ENCODE results near the gene SOCS1. TPM values are rescaled to one million over a fixed set of nuclear protein-coding genes. Genes with fewer than 3 reads are reported as not detected.
"Not testable (repeated sequence)": the region's sequence is repeated elsewhere in the genome, so short reads cannot be mapped to it uniquely, and the experiment has no call there.

Gene SOCS1
- 0.68 and 2.2 TPM in 2 replicates for total RNA-seq (2014; rRNA removed; shearing (Covaris generic))

DNA sequence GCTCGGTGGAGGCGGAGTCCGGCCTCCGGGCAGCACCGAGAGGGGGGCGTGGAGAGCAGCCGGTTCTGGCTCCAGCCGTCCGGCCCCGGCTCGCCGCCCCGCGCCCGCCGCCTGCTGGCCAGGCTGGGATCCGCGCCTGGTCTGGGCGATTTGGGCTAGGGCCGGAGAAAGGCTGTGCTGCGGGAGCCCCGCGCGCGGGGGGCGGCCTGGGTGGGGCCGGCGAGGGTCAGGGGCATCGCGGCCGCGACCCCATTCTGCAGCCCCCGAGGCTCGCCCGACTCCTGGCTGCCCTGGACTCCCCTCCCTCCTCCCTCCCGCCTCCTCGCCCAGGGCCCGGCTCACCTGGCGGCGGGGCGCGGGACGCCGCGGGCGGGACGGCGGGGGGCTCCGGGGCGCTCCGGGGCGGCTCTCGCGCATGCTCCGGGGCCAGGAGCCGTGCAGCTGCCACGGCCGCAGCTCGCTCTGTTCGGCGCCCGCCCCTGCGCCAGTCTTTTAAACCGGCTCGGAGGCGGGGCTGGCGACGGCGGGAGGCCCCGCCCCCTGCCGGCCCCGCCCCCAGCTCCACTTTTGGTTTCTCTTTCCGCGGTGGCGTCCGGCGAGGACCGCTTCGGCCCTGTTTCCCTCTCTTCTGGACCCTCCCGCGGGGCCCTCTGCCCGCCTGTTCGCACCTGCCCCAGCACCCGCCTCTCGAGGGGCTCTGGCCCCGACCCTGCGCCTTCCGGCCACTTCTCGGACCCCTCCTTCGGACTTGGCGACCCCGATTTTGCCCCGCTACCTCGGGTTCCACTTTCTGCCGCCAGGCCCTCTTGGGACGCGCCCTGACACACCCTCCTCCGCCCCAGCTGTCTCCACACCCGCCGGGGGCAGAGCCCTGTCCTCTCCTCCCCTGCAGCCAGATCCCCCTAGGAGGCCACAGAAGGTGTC lies at the start of gene SOCS1:
Gene SOCS1, minus strand, starts transcription at position 468 of the 924 bp plus-strand sequence. CDS start 726 bp downstream, outside the sequence.
- in situ Hi-C loops (cut with HindIII; ENCODE audit: low sequenced_read_pairs), result no loop called here
- DNase-seq (ENCODE audit: low spot score), result peak; percentile 79

GRCh38 chr16:11303405-11304138 lies 47.6 kb upstream of the SOCS1 start:
- in situ Hi-C loops (cut with HindIII; ENCODE audit: low sequenced_read_pairs), result no loop called here
- DNase-seq (ENCODE audit: low spot score), result no peak

DNA sequence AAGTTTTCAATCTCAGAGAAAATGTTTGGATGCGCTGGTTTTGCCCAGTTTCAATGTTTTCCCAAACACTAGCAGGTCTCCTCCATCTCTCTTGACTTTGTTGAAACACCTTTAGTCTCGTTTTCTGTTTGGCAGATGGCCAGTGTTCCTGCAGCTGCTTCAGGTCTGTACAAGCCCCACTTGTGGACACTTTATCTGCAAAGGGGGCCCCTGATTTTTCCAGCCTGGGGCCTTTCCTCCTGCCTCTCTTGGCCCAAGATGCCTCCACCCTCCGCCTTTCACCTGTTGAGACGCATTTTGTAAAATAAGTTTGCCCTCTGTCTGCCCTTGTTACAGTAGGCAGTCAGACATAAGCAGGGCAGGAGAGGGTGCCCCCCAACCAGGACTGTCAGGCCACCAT lies 47.0 kb upstream of the SOCS1 start:
- no peak for DNase-seq (ENCODE audit: low spot score)
- in situ Hi-C loops (cut with HindIII; ENCODE audit: low sequenced_read_pairs), result no loop called here

GRCh38 chr16:11301645-11302501 lies 45.9 kb upstream of the SOCS1 start:
- DNase-seq (ENCODE audit: low spot score), result no peak
- in situ Hi-C loops (cut with HindIII; ENCODE audit: low sequenced_read_pairs), result no loop called here

DNA sequence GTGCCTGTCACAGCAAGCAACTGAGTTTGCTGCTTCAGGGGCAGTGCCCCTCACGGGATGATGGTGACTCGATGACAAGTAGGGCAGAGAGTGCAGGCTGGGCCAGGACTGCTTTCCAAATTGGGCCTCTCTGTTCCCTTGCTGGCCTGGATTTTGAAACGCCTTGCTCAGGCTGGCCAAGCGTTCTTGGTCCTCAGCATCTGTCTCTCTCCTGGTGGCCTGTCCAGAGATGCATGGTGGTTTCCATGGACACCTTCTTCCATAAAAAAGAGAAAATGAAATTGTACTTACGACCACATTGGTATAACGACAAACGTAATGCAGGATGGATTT lies 44.5 kb upstream of the SOCS1 start:
- in situ Hi-C loops (cut with HindIII; ENCODE audit: low sequenced_read_pairs), result no loop called here
- no peak for DNase-seq (ENCODE audit: low spot score)

- in situ Hi-C loops (cut with HindIII; ENCODE audit: low sequenced_read_pairs), result no loop called here
- DNase-seq (ENCODE audit: low spot score), result no peak
These were observed 44.0 kb upstream of the SOCS1 start for GRCh38 chr16:11299865-11300559.

DNA sequence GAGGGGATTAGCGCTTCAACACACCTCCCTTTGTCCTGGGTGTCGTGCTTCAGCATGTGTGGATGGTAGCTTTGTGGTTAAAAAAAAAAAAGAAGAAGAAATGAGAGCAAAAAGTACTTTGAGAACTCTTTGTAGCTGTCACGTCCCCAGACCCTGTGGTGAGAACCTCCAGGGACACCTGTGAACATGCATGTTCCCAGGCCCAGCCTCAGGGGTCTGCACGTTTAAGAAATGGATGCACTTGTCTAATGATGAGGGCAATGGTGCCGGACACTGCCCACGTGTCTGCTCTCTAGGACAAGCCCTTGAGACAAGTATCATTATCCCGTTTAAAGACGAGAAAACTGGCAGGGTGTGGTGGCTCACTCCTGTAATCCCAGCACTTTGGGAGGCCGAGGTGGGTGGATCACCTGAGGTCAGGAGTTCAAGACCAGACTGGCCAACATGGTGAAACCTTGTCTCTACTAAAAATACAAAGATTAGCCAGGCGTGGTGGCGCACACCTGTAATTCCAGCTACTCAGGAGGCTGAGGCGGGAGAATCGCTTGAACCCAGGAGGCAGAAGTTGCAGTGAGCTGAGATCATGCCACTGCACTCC lies 43.0 kb upstream of the SOCS1 start:
- DNase-seq (ENCODE audit: low spot score), result not testable (repeated sequence)

GRCh38 chr16:11298143-11298900 lies 42.3 kb upstream of the SOCS1 start:
- no peak for DNase-seq (ENCODE audit: low spot score)
- in situ Hi-C loops (cut with HindIII; ENCODE audit: low sequenced_read_pairs), result no loop called here

More for the DNA sequence above, 43.0 kb upstream of the SOCS1 start:
- in situ Hi-C loops (cut with HindIII; ENCODE audit: low sequenced_read_pairs), result not testable (repeated sequence)

DNA sequence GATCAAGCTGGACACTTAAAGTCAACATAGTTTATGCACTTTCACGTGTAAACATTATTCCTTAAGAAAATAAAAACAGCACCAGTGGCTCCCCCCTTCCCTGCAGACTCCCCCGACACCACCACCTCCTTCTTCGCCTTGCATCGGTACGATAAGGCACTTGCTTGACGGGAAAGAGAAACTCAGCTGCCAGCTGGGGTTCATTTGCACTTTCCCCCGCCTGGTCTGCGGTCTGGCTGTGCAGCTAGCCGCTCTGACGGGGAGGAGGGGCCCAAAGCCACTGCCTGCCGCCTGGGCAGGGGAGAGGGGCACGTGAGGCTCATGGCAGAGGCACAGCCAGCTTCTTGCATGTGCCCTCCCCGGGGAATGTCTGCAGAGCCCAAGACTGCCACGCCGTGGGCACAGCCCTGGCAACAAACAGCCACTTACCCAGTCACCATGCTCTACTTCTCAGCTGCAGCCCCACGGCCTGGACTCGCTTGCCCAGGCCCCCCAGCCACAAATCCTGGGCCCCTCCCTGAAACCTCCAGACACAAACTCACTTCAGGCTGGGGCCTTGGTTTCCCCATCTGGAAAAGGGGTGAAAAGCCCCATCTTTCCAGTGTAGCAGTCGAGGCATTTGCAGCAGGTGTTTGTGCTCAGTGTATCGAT lies 41.6 kb upstream of the SOCS1 start:
- peak; percentile 35 for DNase-seq (ENCODE audit: low spot score)

DNA sequence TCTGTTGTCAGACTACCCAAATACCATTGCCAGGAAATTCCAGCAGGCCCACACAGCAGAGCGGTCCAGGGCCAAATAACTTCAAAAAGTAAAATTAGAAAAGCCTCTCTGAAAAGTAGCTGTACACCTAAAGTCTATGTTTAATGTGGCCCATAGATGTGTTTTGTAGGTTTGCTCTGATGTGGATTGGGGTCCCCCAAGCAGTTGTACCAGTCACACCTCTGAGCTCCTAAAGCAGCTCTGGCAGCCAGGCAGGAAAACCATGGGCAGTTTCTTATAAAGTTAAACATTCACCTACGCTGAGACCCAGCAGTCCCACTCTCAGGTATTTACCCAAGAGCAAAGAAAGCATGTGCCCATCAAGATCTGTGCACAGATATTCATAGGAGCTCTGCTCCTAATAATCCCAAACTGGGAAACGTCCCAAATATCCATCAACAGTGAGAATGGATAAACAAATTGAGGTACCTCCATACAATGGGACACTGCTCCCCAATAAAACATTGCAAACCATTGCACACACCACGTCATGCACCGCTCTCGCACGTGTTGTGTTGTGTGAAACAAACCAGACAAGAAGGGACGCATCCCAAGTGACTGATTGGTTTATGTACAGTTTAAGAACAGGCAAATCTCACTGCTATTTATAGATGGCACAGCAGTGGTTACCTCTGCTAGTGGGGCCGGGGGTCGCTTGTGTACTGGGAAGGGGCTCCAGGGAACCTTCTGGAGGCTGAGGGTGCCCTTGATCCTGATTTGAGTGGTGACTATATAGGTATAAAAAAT lies 40.9 kb upstream of the SOCS1 start:
- in situ Hi-C loops (cut with HindIII; ENCODE audit: low sequenced_read_pairs), result no loop called here
- DNase-seq (ENCODE audit: low spot score), result no peak

More for the DNA sequence above, 41.6 kb upstream of the SOCS1 start:
- in situ Hi-C loops (cut with HindIII; ENCODE audit: low sequenced_read_pairs), result no loop called here

- in situ Hi-C loops (cut with HindIII; ENCODE audit: low sequenced_read_pairs), result no loop called here
- no peak for DNase-seq (ENCODE audit: low spot score)
These were observed 40.3 kb upstream of the SOCS1 start for GRCh38 chr16:11296351-11296705.

GRCh38 chr16:11295672-11296071 lies 39.7 kb upstream of the SOCS1 start:
- in situ Hi-C loops (cut with HindIII; ENCODE audit: low sequenced_read_pairs), result no loop called here

DNA sequence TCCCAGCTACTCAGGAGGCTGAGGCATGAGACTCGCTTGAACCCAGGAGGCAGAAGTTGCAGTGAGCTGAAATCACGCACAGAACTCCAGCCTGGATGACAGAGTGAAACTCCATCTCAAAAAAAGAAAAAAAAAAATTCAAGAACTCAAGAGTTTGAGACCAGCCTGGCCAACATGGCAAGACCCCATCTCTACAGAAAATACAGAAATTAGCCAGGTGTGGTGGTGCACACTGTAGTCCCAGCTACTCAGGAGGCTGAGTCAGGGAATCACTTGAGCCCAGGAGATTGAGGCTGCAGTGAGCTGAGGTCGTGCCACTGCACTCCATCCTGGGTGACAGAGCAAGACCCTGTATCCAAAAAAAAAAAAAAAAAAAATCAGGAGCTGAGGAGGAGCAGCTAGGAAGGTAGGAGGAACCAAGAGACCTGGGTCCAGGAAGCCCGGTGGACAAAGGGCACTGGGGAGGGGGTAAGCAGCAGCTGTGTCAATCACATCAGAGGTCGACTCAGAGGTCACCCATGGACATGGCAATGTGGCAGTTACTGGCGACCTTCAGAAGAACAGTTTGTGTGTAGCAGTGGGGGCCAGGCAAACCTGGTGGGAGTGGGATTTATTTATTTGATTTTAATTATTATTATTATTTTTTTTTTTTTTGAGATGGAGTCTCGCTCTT lies 36.2 kb upstream of the SOCS1 start:
- no peak for DNase-seq (ENCODE audit: low spot score)
- in situ Hi-C loops (cut with HindIII; ENCODE audit: low sequenced_read_pairs), result no loop called here

More at GRCh38 chr16:11295672-11296071, 39.7 kb upstream of the SOCS1 start:
- DNase-seq (ENCODE audit: low spot score), result no peak

DNA sequence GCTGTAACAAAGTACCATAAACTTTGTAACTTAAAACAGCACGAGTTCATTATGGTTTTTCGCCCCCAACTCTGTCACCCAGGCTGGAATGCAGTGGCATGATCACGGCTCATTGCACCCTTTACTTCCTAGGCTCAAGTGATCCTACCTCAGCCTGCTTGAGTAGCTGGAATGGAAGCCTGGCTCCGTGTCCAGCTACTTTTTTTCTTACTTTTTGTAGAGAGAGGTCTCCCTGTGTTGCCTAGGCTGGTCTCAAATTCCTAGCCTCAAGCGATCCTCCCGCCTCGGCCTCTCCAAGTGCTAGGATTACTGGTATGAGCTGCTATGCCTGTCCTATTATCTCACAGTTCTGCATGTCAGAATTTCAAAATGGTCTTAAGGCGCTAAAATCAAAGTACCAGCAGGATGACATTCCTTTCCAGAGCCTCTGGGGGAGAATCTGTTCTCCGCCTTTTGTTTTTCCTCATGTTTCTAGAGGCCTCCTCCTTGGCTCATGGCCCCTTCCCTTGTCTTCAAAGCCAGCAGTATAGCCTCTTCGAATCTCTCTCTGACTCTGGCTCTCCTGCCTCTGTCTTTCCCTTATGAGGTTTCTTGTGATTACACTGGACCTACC lies 35.2 kb upstream of the SOCS1 start:
- in situ Hi-C loops (cut with HindIII; ENCODE audit: low sequenced_read_pairs), result no loop called here

DNA sequence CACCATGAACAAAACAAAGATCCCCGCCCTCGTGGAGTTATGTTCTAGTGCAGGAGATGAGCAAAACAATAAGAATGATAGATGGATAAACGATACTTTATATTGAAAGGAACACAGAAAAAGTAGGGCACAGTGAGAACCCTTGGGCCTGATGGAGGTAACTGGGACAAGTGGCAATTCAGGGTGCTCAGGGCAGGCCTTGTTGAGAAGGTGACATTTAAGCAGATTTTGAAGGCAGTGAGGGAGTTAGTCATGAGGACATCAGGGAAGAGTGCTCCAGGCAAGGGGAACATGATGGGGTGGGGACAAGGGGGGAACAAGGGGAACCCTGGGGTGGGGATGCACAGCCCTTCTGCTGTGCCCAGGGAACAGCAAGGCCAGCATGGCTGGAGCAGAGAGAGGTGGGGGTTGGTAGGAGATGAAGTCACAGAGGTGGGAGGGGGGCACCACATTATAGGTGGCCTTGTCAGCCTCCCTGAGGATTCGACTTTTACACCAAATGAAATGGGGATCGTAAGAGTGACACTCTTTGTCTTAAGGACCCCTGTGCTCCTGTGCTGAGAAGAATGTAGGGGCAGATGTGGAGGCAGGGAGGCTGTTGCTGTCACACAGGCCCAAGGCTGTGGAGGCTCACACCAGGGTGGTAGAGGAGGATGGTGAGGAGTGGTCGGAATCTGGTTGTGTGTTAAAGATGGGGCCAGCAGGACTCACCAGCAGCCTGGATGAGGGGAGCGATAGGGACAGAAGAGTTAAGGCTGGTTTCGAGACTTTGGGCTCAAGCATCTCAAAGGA lies 34.3 kb upstream of the SOCS1 start:
- in situ Hi-C loops (cut with HindIII; ENCODE audit: low sequenced_read_pairs), result no loop called here
- DNase-seq (ENCODE audit: low spot score), result no peak

More for the DNA sequence above, 35.2 kb upstream of the SOCS1 start:
- DNase-seq (ENCODE audit: low spot score), result no peak
